Measurements from ENCODE around the gene COL13A1.

DNA sequence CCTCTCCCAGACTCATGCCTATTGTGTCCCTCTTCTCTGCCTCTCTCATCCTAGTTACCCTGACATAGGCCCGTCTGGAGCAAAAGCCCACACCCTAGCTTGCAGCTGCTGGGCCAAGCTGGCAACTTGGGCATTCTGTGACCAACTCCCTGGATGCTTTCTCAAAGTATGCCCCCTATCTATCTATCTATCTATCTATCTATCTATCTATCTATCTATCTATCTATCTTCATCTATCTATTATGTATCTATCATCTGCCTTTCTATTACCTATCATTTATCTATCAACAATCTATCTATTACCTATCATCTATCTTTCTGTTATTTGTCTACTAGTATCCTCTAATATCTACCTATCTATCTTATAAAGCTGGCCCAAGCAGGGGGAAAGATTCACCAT is 45.4 kb upstream of the COL13A1 start:
- TF ChIP-seq, protein P1, sequence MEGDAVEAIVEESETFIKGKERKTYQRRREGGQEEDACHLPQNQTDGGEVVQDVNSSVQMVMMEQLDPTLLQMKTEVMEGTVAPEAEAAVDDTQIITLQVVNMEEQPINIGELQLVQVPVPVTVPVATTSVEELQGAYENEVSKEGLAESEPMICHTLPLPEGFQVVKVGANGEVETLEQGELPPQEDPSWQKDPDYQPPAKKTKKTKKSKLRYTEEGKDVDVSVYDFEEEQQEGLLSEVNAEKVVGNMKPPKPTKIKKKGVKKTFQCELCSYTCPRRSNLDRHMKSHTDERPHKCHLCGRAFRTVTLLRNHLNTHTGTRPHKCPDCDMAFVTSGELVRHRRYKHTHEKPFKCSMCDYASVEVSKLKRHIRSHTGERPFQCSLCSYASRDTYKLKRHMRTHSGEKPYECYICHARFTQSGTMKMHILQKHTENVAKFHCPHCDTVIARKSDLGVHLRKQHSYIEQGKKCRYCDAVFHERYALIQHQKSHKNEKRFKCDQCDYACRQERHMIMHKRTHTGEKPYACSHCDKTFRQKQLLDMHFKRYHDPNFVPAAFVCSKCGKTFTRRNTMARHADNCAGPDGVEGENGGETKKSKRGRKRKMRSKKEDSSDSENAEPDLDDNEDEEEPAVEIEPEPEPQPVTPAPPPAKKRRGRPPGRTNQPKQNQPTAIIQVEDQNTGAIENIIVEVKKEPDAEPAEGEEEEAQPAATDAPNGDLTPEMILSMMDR (conservative IDR thresholded peaks at IDR 0.05 in 1 of 2, IDR thresholded peaks at IDR 0.05 in 1 of 2; ENCODE audit: low read depth in 1 of 2, low read length in 2 of 2): no peak
- TF ChIP-seq EZH2 (IDR thresholded peaks at IDR 0.05; ENCODE audit: low read length, missing control alignments): no peak
